Tibial artery (tissue), 4 donors: ENCODE measurements around the gene SORCS2.

Experiments used
- DNase-seq, 2 donors: peaks; one replicate each; pipeline ENCODE4 v3.0.0-alpha.2; 2019
- H3K27ac ChIP-seq, 2 donors: fragments of 200-600 bp; sonication (generic) in 1 of 2; 1 replicate in 1 of 2; 2 replicates in 1 of 2; pipeline ENCODE4 v1.5.1; 2018 to 2019; ENCODE audit warnings: mild to moderate bottlenecking in 1 of 2
- H3K27me3 ChIP-seq, 2 donors: fragments of 200-600 bp; sonication (generic) in 1 of 2; one replicate each; pipeline versions ENCODE4 v1.5.1 to v1.6.0; 2016 to 2019
- H3K36me3 ChIP-seq, 3 donors: fragments of 200-600 bp; sonication (generic) in 2 of 3; one replicate each; pipeline ENCODE4 v1.5.1; 2016 to 2019; ENCODE audit warnings: mild to moderate bottlenecking in 2 of 3
- H3K4me1 ChIP-seq, 4 donors: fragments of 200-600 bp; sonication (generic) in 2 of 4; 1 replicate in 3 of 4; 2 replicates in 1 of 4; pipeline ENCODE4 v1.5.1; 2016 to 2019
- H3K4me3 ChIP-seq, 2 donors: fragments of 200-600 bp; sonication (generic) in 1 of 2; 1 replicate in 1 of 2; 2 replicates in 1 of 2; pipeline ENCODE4 v1.5.1; 2018 to 2019; ENCODE audit warnings: mild to moderate bottlenecking in 2 of 2
- H3K9me3 ChIP-seq, 3 donors: fragments of 200-600 bp; sonication (generic) in 1 of 3; one replicate each; pipeline ENCODE4 v1.5.1; 2016 to 2019
- intact Hi-C: fragments of 100-400 bp; cut with DNase I; formaldehyde crosslinking; loops from one replicate; pipeline ENCODE4 v1.15.0; 2023; ENCODE audit warnings: low total_unique reads
- TF ChIP-seq, protein P1 (sequence below), 2 experiments: fragments of 200-600 bp in 1 of 2; fragments of 450-650 bp in 1 of 2; IDR thresholded peaks; one replicate each; pipeline ENCODE4 v1.5.1; 2017 to 2019; ENCODE audit warnings: antibody characterized with exemption in 2 of 2, mild to moderate bottlenecking in 1 of 2, moderate library complexity in 1 of 2

Gene SORCS2

DNA sequence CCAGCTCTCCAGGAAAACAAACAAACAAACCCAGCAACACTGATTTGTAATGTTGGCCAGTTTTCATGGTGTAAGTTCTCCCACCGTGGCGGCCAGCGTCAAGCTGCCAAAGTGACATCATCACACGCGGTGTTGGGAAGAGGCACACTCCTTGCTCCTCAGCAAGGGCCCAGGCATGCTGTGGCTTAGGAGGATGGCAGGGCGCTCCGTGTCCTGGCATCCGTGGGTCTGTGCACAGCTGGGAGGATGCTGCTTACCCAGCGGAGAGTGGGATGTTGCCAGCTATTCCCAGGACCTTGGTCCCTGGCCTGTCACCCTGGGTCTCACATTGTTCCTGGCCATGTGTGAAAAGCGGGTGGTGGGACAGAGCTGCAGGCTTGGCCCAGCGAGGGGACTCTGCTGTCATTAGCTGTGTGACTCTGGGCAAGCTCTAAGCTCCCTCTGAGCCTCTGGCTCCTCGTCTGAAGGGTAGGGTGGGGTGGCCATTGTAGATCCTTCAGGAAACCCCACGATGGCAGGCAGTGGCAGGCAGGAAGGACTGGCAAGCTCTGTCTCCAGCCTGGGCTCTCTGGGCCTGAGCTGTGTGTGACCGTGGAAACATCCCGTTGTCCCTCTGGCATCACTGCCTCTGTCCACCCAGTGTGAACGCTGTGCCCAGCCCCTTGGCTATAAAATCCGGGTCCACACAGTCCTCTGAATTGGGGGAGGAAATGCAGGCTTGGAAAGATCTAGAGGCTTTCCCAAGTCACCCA, 231.6 kb downstream of the SORCS2 start:
- H3K4me3 ChIP-seq: no peak overlapping the region
- TF ChIP-seq, protein P1, sequence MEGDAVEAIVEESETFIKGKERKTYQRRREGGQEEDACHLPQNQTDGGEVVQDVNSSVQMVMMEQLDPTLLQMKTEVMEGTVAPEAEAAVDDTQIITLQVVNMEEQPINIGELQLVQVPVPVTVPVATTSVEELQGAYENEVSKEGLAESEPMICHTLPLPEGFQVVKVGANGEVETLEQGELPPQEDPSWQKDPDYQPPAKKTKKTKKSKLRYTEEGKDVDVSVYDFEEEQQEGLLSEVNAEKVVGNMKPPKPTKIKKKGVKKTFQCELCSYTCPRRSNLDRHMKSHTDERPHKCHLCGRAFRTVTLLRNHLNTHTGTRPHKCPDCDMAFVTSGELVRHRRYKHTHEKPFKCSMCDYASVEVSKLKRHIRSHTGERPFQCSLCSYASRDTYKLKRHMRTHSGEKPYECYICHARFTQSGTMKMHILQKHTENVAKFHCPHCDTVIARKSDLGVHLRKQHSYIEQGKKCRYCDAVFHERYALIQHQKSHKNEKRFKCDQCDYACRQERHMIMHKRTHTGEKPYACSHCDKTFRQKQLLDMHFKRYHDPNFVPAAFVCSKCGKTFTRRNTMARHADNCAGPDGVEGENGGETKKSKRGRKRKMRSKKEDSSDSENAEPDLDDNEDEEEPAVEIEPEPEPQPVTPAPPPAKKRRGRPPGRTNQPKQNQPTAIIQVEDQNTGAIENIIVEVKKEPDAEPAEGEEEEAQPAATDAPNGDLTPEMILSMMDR (IDR thresholded peaks at IDR 0.05): no peak
- intact Hi-C loops: no loop called here
- DNase-seq: peak; percentile 18 to 38
- no peaks in the 10 kb centered on the region for H3K36me3 ChIP-seq
- H3K27ac ChIP-seq: no peak overlapping the region
- no peaks in the 10 kb centered on the region for H3K9me3 ChIP-seq
- no peaks in the 10 kb centered on the region for H3K4me1 ChIP-seq
- no peaks in the 10 kb centered on the region for H3K27me3 ChIP-seq

DNA sequence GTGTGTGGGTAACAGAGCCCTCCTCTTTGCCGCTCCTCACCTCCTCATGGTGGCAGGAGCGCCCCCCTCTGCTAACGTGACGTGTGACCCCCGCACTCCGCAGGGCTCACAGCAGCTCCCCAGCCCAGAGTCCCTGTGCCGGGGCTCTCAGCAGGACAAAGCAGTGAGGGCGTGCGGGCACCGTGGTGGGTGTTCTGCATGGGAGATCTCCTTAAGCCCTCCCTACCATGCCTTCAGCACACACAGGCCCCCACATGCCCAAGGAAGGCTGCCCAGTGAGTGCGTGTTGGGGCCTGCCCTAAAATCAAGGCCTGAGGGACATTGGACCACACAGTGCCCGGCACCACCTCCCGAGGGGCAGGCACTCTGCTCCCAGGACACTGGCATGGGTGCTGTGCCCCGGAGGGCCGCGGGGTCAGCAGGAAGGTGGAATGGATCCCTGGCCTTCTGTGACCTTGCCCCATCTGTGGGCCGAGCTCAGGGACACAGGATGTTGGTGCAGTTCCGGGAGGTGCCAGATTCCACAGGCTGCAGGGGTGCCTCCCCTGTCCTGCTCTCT, 232.3 kb downstream of the SORCS2 start:
- Histone ChIP-seq H3K4me3 (no peak overlapping the region), H3K27me3 (no peaks in the 10 kb centered on the region), H3K9me3 (no peaks in the 10 kb centered on the region), H3K27ac (no peak overlapping the region), H3K36me3 (no peaks in the 10 kb centered on the region), H3K4me1 (no peaks in the 10 kb centered on the region)
- intact Hi-C loops: no loop called here
- TF ChIP-seq, protein P1 (IDR thresholded peaks at IDR 0.05): no peak
- DNase-seq: peak; percentile 12 to 57

DNA sequence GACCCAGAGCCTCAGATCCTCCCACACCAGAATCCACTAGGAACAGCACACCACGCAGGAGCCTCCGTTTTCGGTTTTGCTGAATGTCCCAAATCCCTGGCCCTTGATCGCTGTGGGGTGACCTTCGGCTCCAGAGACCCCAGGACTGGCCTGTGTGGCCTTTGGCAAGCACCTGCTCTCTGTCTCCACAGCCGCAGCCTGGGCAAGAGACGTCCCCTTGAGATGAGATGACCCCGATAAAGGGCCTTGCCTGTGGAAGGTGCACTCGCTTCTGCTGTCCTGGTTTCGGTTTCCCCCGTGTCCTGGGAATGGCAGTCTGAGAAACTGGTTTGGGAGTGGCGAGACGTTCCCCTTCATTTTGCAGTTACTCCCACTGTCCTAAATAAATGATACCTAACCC, 232.8 kb downstream of the SORCS2 start:
- H3K27me3 ChIP-seq: no peaks in the 10 kb centered on the region
- H3K4me3 ChIP-seq: no peak overlapping the region
- TF ChIP-seq, protein P1 (IDR thresholded peaks at IDR 0.05): no peak
- H3K36me3 ChIP-seq: no peaks in the 10 kb centered on the region
- H3K9me3 ChIP-seq: no peaks in the 10 kb centered on the region
- DNase-seq: peak; percentile 7 to 51
- no peak overlapping the region for H3K27ac ChIP-seq
- intact Hi-C loops: no loop called here
- no peaks in the 10 kb centered on the region for H3K4me1 ChIP-seq

DNA sequence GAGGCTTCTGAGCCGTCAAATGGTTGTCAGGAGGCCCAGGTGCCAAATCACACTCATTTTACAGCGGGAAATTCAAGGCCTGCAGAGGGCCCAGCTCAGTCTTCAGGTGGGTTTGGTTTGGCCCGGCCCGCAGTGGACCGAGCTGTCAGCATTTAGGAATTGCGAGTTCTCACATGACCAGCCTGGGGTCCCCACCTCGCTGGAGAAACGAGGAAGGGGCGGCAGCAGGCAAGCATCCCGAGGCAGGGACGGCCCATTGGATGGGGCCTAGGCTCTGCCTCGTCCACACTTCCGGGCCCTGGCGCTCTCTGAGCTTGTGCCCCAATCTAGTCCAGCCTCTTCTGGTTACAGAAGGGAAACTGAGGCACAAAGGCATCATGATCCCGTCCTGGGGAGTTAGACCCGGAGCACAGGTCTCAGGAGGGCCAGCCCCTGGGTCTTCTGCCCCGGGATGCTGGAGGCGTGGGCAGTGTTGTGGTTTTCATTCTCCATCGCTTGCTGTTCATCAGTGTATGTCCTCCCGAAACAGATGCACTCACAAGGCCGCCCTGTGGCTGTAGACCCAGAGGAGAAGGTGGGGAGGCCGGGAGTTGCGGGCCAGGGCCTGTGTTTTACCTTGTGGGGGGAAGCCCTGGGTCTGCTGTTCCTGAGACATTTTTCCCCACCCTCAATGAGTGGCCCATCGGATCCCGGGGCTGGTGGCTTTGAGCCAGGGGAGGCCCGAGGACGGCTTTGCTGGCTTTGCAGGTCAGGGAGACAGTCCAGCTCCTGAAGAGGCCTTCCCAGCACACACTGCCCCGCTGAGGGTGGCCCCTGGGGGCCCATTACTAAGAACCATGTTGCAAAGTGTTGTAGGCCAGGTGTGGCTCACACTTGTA, 233.5 kb downstream of the SORCS2 start:
- DNase-seq: peak; percentile 15 to 61
- H3K9me3 ChIP-seq: no peaks in the 10 kb centered on the region
- no peaks in the 10 kb centered on the region for H3K4me1 ChIP-seq
- TF ChIP-seq, protein P1 (IDR thresholded peaks at IDR 0.05): no peak
- no peaks in the 10 kb centered on the region for H3K27me3 ChIP-seq
- no peaks in the 10 kb centered on the region for H3K36me3 ChIP-seq
- no peak overlapping the region for H3K4me3 ChIP-seq
- no peak overlapping the region for H3K27ac ChIP-seq
- intact Hi-C loops: no loop called here

DNA sequence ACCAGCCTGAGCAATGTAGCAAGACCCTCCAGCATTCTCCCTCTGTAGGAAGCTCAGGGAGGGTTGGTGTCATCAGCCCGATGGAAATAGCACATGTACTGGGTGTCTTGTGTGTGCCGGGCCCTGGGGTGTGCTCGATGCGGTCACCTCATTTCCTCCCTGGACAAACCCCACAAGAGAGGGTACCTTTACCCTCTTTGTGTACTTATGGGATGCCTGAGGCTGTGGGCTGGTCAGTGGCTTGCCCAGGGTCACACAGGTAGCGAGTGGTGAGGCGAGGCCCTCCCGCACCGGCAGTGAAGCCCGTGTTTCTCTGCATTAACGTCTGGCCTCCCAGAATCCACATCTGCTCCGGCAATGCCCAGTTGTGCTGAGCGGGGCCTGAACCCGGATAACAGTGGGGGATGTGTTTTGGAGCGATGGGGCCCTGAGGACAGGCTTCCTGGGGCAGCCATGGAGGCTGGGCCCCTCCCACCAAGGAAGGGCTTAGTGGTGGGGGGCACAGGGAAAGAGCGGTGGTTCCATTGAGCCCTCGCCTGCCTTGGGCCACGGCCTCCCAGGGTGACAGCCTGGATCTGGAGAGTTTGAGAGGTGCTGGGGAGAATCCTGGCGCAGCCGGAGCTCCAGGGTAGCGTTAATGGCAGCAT, 234.3 kb downstream of the SORCS2 start:
- no peaks in the 10 kb centered on the region for H3K4me1 ChIP-seq
- H3K27me3 ChIP-seq: no peaks in the 10 kb centered on the region
- DNase-seq: peak; percentile 6 to 54
- TF ChIP-seq, protein P1 (IDR thresholded peaks at IDR 0.05): no peak
- no peaks in the 10 kb centered on the region for H3K36me3 ChIP-seq
- intact Hi-C loops: no loop called here
- no peak overlapping the region for H3K4me3 ChIP-seq
- H3K27ac ChIP-seq: no peak overlapping the region
- H3K9me3 ChIP-seq: no peaks in the 10 kb centered on the region
